Superior temporal gyrus (tissue), 1 donor: ENCODE data around the gene ACOT13.
"Not testable (repeated sequence)": the region's sequence is repeated elsewhere in the genome, so short reads cannot be mapped to it uniquely, and the experiment has no call there.

Experiments used
- DNase-seq: peaks from one replicate; pipeline ENCODE4 v3.0.0-alpha.2; 2016; ENCODE audit errors: extremely low spot score

ACOT13 gene

GRCh38 chr6:24662236-24662635, 4.6 kb upstream of the ACOT13 start:
- DNase-seq, result no peak

GRCh38 chr6:24663189-24663588, 3.7 kb upstream of the ACOT13 start:
- DNase-seq, result no peak

GRCh38 chr6:24664046-24664987, 2.6 kb upstream of the ACOT13 start:
- no peak for DNase-seq

GRCh38 chr6:24666097-24666640, 708 bp upstream of the ACOT13 start:
- no peak for DNase-seq

- DNase-seq, result peak; percentile 56
These were observed 514 bp downstream of the ACOT13 start for GRCh38 chr6:24667378-24667803.

GRCh38 chr6:24668066-24668996, 1.5 kb downstream of the ACOT13 start:
- DNase-seq, result not testable (repeated sequence)

- no peak for DNase-seq
These were observed 2.1 kb downstream of the ACOT13 start for GRCh38 chr6:24668997-24669361.

GRCh38 chr6:24670492-24670891, 3.6 kb downstream of the ACOT13 start:
- not testable (repeated sequence) for DNase-seq

GRCh38 chr6:24671077-24671476, 4.2 kb downstream of the ACOT13 start:
- not testable (repeated sequence) for DNase-seq

- DNase-seq, result no peak
These were observed 5.8 kb downstream of the ACOT13 start for GRCh38 chr6:24672620-24673182.

- no peak for DNase-seq
These were observed 6.7 kb downstream of the ACOT13 start for GRCh38 chr6:24673625-24674024.

- not testable (repeated sequence) for DNase-seq
These were observed 12.0 kb downstream of the ACOT13 start for GRCh38 chr6:24678792-24679352.

- no peak for DNase-seq
These were observed 13.7 kb downstream of the ACOT13 start for GRCh38 chr6:24680582-24680981.

- DNase-seq, result no peak
These were observed 16.7 kb downstream of the ACOT13 start for GRCh38 chr6:24683297-24684296.

- DNase-seq, result no peak
These were observed 19.5 kb downstream of the ACOT13 start for GRCh38 chr6:24686408-24686807.

GRCh38 chr6:24686946-24687345, 20.1 kb downstream of the ACOT13 start:
- DNase-seq, result no peak

GRCh38 chr6:24689964-24690363, 23.1 kb downstream of the ACOT13 start:
- DNase-seq, result no peak

- DNase-seq, result no peak
These were observed 23.7 kb downstream of the ACOT13 start for GRCh38 chr6:24690593-24690992.

- DNase-seq, result no peak
These were observed 24.7 kb downstream of the ACOT13 start for GRCh38 chr6:24691550-24691949.

- no peak for DNase-seq
These were observed 25.1 kb downstream of the ACOT13 start for GRCh38 chr6:24692003-24692402.
